ENCODE data around the gene PCDHGA2.

PCDHGA2 gene

DNA sequence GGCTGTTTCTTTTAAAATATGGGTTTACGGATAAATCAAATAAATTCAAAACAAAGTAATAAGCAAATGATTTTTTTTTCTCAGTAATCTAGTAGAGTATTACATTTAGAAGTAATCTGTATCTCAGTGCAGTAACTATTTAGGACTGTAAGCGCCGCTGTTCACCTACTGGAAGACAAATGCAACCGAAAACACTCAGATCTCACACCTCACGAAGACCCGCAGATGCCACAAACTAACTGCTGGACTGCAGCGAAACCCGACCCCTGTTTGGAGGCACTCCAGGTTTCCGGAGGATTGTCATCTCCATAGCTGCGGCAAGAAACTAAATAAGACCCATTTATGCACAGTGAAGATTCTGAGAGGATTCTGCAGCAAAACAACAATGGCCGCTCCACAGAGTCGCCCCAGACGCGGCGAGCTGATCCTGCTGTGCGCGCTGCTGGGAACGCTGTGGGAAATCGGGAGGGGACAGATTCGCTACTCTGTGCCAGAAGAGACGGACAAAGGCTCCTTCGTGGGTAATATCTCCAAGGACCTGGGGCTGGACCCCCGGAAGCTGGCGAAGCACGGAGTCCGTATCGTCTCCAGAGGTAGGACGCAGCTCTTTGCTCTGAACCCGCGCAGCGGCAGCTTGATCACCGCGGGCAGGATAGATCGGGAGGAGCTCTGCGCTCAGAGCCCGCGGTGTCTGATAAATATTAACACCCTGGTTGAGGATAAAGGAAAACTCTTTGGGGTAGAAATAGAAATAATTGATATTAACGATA, 54.1 kb downstream of the PCDHGA2 start, which contains the start of gene PCDHGA8:
Gene PCDHGA8, plus strand, starts transcription at position 205 of the 770 bp plus-strand sequence. Its CDS starts 181 bp downstream, at position 386.
- no peak within 1 kb of the TSS for H3K9ac ChIP-seq (ENCODE audit: low read length)
- H4K20me1 ChIP-seq (ENCODE audit: insufficient read depth, low read length): no peaks in the 10 kb centered on the region
- H3K27ac ChIP-seq (ENCODE audit: low read length): no peak within 1 kb of the TSS
- no peaks in the 10 kb centered on the region for H3K9me3 ChIP-seq (ENCODE audit: insufficient read depth, low read length)
- H3K79me2 ChIP-seq (ENCODE audit: low read length): no peaks in the 10 kb centered on the region
- no peak within 1 kb of the TSS for H3K4me3 ChIP-seq (ENCODE audit: low read length)
- H3K4me1 ChIP-seq (ENCODE audit: low read length): no peaks in the 10 kb centered on the region
- no peak within 1 kb of the TSS for H3K4me2 ChIP-seq (ENCODE audit: low read length)
- no peaks in the 10 kb centered on the region for H3K27me3 ChIP-seq (ENCODE audit: low read depth, low read length)
- H2AFZ ChIP-seq (ENCODE audit: low read depth, low read length): no peak within 1 kb of the TSS
- no peaks in the 10 kb centered on the region for H3K36me3 ChIP-seq (replicated peaks; ENCODE audit: low read depth, low read length)
- no peak for TF ChIP-seq EZH2phosphoT487 (IDR thresholded peaks at IDR 0.05; ENCODE audit: low read depth)
- TF ChIP-seq, protein P1, sequence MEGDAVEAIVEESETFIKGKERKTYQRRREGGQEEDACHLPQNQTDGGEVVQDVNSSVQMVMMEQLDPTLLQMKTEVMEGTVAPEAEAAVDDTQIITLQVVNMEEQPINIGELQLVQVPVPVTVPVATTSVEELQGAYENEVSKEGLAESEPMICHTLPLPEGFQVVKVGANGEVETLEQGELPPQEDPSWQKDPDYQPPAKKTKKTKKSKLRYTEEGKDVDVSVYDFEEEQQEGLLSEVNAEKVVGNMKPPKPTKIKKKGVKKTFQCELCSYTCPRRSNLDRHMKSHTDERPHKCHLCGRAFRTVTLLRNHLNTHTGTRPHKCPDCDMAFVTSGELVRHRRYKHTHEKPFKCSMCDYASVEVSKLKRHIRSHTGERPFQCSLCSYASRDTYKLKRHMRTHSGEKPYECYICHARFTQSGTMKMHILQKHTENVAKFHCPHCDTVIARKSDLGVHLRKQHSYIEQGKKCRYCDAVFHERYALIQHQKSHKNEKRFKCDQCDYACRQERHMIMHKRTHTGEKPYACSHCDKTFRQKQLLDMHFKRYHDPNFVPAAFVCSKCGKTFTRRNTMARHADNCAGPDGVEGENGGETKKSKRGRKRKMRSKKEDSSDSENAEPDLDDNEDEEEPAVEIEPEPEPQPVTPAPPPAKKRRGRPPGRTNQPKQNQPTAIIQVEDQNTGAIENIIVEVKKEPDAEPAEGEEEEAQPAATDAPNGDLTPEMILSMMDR (IDR thresholded peaks at IDR 0.05; ENCODE audit: low read depth, low read length): no peak
